ENCODE data around the gene NEK6.

NEK6 gene

DNA sequence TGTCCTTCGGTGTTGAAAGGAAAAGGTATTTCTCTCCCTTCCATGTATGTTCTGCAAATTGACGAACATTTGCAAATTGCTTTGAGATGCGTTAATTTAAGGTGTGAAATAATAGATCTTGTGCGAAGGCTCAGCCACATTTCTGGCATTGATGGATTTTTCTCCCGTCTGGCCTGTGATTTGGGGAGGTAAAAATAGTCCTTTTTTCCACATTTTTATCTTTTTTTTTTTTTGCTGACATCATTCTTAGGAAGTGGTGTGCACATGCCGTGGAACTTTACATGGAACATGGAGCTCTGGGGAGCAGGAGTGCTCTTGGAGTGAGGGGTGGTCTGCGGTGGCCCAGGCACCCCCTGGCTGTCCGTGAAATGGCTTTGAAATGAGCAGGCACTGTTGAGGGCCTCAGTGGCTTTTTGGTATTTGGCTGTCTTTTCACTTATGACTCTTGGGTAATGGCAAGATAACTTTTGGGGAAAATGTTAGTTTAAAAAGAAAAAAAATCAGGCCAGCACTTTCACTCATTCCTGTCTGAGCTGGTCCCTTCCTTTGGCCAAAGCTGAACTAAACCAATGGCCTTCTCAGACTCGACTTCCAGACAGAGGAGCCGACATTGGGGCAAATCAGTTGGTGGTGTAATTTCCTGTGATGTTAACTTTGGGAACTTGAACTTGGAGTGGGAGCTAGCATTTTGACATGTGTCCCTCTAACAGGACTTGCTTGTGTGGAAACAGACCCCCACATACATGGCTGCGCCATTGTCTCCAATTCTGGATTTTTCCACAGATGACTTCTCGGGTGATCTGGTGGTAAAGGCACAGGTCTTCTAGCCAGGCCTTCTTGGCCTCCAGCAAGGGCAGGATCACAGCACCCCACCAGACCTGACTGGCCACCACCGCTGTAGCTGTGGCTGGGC lies 4.2 kb downstream of the NEK6 start:
- peak; percentile 63 for DNase-seq

DNA sequence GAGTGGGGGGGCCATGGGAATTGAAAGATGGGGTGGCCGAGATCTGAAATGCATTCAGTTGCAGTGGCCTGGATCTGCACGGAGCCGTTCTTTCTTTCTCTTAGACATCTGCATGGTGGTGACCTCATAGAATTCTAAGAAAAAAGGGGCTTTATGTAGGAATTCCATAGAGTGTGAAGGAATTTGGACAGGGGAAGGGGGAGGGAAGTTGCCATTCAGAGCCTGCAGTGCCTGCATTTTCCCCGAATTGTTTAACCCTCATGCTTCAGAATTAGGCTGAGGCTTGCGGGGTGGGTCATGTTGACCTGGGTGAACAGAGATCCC lies 4.9 kb downstream of the NEK6 start:
- peak; percentile 87 for DNase-seq

DNA sequence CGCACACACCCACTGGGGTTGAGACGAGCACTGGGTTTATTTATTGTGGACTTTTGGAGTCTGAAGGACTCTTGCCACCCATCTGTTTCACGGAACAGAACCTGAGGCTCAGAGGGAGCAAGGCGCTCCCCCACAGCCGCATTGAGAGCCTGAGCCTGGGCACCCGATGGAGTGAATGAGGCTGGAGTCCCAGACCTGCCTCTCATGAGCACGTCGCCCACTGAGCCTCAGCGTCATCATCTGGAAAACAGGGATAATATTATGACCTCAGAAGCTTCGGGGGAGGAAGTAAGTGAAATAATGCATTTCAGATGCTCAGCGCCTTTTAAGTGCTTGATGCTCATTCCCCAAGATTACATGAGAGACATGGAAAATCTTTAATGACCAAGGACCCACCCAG lies 5.5 kb downstream of the NEK6 start:
- DNase-seq, result no peak

DNA sequence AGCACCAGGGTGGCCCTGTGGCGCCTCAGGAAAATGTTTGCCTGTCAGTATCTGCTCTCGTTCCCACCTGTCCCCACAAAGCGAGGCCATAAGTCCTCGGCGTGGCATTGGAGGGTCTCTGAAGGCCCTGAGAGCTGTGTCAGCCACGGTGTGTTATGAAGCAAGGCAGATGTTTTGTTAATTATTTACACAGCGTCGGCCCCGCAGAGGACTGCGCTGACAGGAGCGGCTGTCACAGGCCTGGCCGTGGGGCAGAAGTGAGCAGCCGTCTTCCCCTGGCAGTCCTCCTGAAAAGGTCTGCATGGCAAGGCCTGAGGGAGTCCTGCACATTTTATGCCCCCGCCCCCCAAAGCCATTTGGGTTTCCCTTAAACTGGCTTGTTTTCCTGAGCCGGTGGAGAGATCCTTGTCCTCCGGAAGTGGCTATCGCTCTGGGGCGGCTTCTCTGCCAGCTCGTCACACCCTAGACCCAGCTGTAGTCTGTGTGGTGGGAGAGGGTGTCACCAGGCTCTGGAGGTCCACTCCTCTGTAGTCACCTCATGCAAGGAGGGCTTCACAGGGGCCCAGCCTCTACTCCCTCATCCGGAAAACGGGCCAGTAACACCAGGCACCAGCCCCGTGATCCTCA lies 6.2 kb downstream of the NEK6 start:
- DNase-seq, result no peak

DNA sequence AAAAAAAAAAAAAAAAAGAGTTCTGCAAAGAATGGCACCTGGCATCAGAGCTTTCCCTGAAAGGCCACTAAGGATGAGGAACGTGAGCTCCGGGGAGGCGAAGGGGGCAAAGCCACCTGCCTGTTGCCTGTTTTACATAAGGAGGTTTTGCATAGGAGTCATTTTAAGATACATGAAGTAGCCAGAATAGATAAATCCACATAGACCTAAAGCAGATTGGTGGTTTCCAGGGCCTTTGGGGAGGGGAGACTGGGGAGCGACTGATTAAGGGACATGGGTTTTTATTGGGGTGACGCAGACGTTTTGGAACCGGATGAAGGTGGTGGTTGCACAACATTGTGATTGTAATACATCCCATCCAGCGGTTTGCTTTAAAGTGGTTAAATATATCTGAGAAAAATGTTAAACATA lies 7.1 kb downstream of the NEK6 start:
- no peak for DNase-seq

DNA sequence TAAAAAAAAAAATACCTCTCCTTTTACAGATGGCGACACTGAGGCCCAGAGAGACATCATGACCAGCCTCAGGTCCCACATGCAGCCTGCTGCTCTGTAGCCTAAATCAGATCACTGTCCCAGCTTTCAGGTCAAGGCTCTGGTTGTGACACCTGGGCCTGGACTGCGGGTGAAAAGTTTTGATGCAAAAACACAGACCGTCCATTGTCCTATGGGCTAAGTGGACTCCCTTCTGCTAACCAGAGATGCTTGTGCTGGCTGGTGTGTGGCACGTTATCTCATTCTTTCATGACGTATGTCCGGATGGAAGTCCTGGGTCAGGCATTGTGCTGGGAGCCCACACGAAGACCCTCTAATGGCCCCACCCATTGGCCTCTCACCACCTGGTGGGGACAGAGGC lies 7.8 kb downstream of the NEK6 start:
- no peak for DNase-seq

DNA sequence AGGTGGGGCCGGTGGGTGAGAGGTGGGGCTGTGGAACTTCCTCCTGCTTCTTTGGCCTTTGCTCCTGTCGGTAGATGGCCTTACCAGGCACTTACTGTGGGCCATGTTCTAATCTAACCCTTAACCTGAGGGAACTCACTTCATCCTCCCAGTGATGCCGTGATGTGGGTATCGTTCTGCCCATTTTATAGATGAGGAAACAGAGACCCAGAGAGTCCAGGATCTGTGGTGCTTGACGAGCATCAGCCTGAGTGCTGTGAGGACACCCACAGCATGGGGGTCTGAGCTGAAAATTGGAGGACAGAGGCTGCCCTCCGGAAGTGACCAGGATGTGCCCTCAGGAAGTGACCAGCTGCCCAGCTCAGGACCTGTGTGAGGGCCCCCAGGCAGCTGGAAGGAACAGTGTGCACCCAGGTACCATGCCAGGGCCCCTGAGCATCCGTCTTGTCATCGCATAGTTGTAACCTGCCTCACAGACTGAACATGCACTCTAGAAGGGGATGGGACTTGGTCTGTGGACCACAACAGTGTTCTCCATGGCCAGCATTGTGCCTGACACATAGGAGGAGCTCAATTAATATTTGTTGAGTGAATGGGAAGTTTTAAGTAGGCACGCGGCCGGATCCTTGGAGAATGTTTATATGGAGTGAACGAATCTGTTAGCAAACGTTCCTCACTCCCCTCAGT lies 8.5 kb downstream of the NEK6 start:
- DNase-seq, result no peak

DNA sequence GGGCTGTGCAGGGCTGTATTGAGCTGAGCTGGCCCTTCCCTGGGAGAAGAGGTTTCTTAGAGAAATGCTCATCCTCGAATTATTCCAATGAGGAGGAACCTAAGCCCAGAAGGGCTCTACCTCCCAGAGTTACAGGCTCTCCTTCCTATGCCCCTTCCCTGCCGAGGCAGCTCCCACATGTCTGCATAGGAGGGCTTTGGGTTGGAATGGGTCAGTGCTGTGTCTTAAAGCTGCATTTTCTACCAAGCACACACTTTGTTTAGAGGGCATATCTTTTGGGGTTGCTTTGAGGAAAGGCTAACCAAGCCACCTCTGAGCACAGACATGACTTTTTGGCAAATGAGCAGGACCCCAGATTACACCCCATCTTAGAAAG lies 9.1 kb downstream of the NEK6 start:
- no peak for DNase-seq

DNA sequence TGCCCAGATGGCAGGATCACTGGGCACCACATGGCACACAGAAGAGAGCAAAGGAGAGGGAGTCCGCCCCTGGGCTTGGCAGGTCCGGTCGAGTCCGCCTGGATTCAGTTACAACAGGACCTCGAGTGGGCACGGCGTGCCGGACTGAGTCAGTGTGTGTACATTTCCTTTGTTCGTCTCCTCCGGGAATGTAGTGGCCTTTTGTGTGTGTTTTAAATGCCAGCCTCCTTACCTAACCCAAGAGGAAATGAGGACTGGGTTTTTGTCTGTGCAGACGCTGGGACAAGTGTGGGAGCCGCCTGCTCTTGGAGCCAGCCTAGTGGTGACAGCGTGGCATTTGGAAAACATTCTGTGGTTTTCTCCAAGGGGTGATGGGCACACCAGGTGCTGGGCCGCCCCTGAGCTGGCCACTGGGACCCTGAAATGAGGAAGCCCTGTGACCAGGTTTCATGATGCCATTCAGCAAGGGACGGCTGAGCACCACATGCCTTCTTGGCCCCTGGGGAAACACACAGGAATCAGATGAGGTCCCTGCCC lies 9.6 kb downstream of the NEK6 start:
- DNase-seq, result peak; percentile 73

DNA sequence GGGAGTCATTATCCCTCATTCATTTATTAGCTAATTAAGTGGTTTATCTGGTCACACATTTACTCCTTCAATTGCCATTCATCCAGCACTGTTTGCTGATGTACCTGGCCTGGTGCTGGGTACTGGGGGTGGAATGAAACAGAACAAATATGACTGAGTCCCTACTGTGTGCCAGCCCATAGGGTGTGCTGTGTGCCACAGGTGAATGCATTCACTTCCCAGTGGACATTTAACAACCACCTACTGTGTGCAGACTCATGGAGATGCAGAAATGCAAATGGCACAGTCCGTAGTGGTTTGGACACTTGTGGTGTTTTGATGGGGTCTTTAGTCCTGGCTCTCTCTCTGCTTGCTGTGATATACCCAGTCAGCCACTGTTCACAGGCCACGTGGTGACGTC lies 10.5 kb downstream of the NEK6 start:
- DNase-seq, result no peak

DNA sequence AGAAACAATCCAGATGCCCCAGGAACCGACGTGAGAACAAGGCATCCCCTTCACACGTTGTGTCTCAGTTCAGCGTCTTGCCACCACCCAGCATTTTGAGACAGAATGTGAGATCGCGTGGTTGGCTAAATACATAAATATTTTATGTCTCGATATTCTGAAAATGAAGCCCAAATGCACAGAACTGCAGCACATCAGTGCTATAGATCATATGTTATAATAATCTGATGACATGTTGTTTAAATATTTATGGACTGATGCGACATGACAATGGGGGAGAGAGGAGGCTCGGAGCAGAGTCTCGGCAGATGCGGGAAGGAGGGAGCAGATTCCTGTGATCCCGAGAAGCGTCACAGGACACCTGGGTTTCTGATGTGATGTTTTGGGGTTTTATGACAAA lies 10.9 kb downstream of the NEK6 start:
- DNase-seq, result peak; percentile 71

DNA sequence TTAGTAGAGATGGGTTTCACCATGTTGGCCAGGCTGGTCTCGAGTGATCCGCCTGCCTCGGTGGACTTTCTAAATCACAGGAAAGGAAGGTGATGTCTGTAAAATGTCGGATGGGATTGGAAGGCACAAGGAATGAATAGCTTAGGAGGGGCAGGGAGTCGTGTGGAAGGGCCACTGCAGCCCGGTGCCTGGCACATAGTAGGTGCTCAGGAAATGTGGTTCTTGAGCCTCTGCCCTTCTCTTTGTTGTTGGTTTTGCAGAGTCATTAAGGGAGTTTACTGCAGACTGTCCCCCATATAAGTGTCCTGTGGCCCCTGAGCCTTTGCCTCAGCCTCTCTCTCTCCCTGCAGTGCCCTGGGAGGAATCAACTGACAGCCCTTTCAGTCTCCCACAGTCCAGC lies 11.8 kb downstream of the NEK6 start:
- no peak for DNase-seq

DNA sequence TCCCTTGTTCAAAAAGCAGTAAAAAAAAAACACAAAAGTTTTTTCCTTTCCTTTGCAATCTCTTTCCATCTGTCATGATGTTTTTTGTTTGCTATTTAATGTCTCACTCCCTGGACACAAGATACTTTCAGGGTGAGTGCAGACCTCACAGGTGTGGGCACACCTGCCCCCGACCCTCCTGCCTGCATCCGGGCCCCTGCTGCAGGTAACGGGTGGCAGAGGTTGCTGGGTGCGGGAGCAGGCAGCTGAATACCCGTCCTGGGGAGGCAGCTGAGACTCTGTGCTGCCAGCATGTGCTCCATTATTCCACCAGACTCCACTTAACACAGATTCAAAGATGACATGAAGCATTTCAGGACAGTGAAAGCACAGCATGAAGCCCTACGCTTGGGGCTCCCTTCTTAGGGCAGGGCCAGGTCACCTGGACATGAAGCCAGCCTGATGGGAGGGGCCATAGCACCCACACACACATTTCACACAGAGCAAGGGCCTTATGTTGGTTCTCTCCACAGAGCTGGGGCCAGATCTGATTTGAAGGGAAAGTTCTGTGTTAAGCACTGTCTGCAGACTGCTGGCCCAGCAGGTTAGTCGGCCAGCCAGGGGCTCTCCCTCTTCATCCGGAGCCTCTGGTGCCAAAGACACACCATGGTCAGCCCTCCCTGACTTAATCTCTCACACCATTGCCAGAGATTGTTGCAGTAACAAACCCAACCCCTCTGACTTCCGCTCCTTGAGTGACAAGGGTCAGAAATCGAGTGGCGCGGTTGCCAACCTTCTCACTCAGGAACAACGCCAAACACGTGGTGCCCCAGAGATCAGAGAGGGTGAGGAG lies 13.0 kb downstream of the NEK6 start:
- no peak for DNase-seq

DNA sequence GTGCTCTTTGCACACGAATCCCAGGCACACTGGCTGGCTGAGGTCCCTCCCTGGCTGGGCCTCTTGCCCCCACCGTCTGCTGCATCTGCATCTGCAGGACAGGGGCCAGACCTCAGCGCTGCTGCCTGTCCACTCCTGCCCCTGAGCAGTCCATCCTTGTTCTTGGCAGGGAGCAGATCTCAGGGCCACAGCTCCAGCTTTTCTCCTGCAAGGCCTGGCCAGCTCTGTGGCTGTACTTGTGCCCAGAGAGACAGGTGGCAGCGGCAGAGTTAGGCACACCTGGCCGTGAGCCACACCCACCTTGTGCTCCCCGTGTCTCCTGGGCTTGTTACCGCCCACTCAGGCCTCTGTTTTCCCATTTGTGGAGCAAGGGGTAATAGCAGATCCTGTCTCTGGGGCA lies 13.9 kb downstream of the NEK6 start:
- no peak for DNase-seq

DNA sequence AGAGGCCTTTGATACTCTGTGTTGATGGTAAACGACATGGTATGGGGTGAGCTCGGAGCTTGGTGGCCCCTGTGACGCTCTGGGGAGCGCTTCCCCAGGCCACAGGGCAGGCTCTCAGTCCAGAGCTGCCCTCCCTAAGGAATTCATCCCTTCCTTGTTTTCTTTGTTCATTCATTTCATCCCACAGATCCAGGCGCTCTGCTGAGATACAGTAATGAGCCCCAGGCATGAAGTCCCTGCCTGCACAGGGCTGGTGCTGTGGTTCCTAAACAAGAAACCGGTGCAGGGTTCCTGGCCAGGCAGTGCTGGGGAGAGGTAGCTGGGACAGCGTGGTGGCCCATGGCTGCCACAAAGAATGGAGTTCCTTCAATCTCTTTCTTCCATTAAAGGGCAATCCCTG lies 14.4 kb downstream of the NEK6 start:
- no peak for DNase-seq

DNA sequence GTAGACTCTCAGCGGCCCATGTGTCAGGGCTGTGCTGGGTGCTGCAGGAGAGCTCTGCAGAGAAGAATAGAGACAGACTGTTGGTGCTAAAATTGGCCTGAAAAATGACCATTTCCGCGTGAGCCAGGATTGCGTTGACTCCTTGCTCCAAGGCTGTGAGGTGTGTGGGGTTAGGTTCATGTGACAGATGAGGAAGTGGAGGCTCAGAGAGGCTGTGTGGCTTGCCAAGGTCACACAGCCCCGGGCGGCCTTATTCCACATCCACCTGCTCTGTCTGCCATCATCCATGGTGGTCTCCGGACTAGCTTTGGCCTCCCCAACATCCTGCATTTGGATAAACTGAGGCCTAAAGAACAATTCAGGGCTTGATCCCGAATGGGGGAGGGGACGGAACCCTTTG lies 15.2 kb downstream of the NEK6 start:
- no peak for DNase-seq

DNA sequence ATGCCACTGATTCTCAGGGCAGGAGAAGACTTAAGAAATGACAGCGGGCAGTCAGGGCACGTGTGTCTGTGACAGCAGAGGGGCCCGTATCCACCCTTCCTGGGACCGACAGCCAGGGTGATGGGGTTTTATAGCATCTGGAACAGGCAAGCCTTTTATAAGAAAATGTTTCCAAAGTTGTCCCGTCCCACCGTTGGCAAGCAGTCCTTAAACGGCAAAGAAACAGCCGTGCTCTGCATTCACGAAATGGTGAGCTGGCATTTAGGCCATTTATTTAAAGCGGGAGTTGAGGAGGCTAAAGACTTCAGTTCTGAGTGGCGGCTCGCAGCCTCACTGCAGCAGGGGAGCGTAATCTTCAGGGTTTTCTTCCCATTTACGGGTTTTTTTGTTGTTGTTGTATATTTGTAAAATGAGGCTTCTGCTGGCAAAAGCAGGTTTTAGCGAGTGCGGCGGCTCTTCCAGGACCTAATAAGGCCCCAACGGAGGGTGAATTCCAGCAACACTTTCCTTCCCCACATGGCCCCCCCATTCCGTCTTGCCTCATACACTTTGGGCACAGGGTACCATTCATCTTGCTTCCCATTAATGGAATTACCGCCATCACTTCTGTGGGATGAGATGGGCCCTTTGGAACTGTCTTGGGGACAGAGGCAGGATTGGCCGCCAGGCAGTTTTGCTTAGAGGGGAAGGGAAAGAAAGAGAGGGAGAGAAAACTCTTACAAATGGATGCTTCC lies 15.8 kb downstream of the NEK6 start:
- no peak for DNase-seq

DNA sequence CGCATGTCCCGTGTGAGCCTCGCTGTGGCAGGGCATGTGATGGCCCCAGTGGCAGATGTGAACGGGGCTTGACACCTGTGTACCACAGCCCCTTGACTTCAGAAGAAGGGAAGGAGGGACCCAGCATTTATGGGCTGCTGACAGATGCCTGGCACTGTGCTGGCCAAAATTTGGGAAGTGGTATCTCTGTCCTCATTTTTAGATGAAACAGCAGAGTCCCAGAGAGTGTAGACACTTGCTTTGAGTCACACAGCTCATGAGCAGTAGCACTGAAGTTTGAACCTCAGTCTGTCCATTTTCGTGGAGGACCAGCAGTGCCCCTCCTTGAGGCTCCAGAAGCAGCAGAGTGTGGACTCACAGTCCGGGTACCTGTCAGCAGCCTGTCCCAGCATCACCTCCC lies 16.5 kb downstream of the NEK6 start:
- no peak for DNase-seq

DNA sequence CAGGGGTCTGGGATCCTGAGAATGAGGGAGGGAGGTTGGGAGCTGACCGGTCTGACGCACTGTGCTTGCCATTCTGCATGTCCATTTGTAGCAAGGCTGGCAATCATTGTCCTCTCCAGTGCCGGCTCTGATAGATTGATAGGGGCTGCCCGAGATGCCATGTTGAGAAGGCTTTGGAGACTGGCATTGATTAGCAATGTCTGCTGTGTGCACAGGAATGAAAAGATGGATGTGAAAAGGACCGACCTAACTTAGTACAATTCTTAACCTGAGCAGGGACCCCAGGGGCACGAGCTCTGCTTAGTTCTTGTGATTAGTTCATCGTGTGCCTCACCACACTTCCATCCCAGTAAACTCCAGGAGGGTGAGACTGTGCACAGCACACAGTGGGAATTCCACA lies 17.0 kb downstream of the NEK6 start:
- DNase-seq, result no peak

DNA sequence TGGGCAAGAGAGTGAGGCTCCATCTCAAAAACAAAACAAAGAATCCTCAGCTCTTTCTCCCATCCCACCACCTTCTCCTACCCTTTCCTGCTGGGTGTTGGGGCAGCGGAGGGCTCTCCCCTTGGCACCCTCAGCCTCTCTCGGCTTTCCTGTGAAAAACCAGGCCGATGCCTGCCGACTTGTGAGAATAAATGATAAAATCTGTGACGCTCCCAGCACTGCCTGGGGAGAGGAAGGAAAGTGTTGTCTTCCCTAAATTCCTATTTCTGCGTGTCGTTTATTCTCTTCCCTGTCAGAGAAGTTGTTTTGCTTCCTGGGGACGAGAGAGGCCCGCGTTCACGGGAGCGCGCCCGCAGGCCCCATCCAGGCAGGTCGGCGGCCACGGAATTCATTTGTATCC lies 19.7 kb downstream of the NEK6 start:
- DNase-seq, result no peak

DNA sequence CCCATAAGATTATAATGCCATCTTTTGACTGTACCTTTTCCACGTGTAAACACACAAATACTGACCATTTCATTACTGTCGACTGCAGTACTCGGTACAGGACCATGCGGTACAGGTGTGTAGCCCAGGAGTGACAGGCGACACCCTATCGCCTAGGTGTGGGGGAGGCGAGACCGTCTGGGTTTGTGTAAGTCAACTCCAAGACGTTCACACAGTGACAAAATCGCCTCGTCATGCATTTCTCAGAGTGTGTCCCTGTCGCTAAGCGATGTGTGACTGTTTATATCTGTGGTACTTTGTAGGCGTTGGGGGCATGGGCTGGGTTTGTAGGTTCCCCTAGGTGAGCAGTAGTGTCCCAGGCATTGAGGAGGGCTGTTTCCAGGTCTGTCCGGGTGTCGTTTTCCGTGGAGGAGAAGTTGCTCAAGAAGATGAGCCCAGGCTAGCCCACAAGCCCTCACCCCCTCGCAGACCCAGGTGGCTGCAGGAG lies 20.3 kb downstream of the NEK6 start:
- no peak for DNase-seq

Data from fibroblast of skin of scalp (primary cell).